NCI-H1105 treated with DMSO at 0.1 percent for 48 hours (cell line): ENCODE measurements around the gene SRRD.
"Not testable (repeated sequence)": the region's sequence is repeated elsewhere in the genome, so short reads cannot be mapped to it uniquely, and the experiment has no call there.

Experiments
- DNase-seq: peaks from one replicate; lab custom pipeline; 2025; lab: John Stamatoyannopoulos, UW

SRRD gene

DNA sequence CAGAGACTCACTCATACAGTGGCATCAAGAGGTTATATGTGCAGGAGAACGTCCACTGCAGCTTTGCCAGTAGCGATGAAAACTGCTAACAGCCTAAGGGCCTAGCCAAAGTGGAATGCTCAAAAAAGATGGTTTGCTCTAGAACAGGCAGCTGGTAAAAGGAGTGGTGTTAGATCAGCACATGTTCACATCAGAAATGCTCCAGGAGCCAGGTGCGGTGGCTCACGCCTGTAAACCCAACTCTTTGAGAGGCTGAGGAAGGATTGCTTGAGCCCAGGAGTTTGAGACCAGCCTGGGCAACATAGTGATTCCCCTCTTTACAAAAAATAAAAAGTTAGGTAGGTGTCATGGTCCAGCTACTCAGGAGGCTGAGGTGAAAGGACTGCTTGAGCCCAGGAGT lies 38.9 kb downstream of the SRRD start:
- no peak for DNase-seq

DNA sequence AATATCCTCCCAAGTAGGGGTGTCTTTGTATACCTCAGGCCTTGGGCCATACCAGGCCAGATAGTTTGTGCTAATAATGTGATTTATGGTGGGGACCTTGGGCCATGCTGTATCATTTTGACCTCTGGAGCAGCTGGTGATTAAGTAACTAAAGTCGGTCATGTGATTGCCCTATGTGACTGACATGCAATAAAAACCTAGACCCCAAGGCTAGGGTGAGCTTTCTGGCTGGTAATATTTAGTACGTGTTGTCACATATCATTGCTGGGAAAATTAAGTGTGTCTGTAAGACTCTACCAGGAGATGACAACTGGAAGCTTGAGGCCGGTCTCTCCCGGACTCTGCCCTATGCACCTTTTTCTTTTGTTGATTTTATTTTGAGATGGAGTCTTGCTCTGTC lies 41.2 kb downstream of the SRRD start:
- DNase-seq: no peak

DNA sequence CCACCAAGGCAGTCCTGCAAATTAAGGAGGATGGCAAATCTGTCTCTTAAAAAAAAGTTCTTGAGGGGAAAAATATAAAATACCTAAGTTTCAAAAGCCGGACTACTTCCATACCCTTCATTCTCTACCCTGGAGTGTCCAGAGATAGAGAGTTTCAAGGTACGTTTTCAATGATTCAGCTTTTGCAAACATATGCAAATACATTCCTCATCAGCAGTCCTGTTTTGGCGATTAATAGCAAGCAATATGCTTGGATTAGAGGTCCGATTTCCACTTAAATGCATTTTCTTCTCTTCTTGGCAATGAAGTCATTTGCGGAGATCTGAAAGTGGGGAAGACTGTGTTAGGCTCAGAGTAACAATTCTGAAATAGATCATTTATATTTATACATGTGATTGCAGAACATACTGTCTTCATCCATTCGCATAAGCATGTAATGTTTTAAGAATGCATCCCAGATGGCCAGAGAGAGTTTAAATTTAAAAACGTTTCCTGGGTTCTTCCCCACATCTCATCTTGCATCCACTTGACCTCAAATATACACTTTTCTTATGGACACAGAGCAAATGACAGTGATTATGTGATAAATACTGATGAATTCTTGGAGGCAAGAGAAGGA lies 42.4 kb downstream of the SRRD start:
- no peak for DNase-seq

DNA sequence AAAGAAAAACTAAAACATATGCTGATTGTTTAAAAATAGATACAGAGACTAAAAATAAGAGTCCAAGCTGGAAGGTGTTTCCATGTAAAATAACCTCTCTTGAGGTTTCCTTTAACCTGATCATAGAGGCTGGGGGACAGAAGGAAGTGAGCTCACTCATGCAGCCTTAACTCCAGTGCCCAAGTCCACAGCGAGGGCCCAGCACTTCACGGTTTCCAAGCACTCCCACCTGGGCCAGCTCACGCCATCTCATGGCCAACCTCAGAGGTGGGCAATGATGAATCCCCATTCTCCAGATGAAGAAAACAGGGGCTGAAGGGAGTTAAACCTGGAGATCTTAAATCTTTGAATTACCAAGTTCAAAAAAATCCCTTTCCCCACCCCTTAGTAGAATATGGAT lies 43.5 kb downstream of the SRRD start:
- DNase-seq: no peak

DNA sequence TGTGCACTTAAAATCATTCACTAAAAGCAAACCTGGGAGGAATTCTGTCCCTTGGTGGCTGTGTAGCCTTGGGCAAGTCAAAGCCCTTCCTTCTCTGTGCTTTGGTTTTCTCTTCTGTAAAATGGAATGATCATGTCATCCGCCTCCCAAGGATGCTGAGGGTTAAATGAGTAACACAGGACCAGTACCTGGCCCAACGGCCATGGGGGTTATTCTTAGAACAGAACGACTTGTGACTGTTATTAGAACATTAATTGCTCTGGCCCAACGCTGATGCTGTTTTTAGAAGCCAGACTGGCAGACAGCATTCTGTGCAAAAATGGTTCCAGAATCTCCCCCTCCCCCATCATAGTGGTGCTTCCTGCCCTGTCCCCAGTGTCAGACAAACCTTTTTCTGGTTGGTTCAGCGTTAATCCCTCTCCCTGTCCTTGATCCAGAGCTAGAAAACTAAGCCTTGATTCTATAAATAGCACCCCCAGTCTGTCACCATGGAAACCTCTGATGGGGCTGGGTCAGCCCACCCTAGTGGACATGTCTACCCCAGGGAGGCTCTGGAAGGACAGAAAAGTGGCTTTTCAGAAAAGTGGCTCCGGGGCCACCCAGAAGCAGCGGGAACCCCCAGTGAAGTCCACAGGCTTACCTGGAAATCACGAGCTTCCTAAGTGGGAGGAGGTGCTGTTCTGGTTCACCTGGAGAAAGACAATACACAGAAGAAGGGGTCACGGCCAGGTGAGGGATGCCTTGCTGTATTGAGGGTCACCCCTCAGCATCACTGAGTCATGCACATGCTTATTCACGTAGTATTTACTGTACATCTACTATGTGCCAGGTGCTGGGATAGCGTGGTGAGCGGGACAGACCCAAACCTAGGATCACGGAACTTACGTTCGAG lies 44.1 kb downstream of the SRRD start:
- DNase-seq: no peak

DNA sequence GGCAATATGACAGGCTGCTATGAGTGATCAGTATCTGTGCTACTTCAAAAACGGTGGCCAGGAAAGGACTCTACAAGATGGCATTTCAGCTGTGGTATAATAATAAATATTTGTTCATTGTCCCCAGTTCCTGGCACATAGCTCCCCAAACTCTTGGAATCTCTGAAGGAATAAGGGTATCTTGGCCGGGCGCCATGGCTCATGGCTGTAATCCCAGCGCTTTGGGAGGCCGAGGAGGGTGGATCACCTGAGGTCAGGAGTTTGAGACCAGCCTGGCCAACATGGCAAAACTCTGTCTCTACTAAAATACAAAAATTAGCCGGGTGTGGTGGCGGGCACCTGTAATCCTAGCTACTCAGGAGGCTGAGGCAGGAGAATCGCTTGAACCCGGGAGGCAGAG lies 44.8 kb downstream of the SRRD start:
- DNase-seq: not testable (repeated sequence)

DNA sequence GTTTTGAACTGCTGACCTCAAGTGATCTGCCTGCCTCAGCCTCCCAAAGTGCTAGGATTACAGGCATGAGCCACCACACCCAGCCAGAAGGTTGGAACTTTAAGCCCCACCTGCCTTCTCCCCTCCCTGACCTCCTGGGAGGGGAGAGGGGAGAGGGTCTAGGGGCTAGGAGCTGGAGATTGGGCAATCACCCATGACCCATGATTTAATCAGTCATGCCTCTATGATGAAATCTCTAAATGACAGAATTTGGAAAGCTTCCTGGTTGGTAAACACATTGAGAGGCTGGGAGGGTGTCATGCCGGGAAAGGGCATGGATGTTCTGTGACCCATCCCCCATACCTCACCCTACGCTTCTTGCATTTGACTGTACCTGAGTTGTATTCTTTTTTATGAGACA lies 45.7 kb downstream of the SRRD start:
- no peak for DNase-seq

DNA sequence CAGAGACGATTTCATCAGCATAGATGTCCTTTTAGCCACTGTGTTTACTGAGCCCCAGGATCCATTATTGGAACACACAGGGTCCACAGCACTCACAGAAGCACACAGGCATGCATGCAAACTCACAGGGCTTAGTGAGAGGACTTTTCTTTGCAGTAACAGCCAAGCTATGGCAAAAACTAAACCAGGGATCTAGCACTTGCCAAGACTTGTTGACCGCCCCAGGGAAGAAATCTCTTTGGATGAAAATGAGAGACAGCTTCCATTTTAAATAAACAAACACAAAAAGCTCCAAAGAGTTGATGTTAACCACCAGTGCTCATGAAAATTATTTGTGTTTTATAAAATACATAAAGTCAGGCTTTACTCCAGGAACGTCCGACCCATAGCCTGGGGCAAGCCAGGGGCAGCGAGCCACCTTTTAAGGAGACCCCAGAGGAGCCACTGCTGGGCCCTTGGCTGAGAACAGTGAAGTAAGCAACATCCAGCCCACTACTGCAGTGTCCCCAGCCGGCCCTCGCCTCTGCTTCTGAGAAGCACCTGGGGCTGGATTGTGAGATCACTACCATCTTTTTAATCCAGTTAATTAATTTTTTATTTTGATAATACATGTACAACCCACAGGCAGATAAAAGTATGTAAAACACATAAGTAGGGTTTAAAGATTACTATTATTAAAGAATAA lies 50.6 kb downstream of the SRRD start:
- DNase-seq: no peak

DNA sequence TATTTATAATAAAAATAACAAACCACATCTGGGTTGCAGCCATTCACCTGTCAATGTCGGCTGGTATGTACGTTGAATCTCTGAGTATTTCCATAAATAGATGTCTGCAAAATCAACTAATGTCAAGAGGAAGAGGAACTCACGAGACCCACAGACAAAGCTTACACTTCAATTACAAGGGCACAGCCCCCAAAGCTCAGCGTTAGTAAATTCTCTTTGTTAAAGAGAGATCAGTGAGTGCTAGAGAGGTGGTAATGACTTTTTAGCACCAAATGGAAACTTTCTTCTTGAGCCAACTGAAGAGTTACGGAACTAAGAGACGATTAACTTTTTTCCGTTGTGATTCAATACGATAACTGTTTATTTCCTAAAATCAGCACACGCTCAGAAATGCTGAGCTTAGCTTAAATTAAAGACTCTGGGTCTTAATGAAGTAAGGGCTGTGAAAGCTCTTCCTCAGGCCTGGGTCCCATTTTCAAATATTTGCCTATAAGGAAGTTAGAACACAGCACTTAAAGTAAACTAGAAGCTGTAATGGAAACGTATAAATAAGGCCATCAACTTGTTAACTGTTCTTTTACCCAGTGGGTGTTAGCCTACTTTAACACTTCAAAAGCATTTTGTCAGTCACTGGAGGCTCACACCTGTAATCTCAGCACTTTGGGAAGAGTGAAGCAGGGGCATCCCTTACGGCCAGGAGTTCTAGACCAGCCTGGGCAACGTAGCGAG lies 51.4 kb downstream of the SRRD start:
- DNase-seq: no peak

DNA sequence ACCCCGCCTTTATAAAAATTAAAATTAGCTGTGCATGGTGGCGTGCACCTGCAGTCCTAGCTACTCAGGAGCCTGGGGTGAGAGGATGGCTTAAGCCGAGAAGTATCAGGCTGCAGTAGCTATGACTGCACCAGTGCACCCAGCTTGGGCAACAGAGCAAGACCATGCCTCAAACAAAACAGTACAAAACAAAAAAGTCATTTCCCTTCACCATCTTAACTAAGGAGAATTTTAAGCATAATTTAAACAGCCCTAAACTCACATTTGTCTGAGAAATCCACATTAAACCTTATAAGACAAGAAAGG lies 51.9 kb downstream of the SRRD start:
- no peak for DNase-seq

DNA sequence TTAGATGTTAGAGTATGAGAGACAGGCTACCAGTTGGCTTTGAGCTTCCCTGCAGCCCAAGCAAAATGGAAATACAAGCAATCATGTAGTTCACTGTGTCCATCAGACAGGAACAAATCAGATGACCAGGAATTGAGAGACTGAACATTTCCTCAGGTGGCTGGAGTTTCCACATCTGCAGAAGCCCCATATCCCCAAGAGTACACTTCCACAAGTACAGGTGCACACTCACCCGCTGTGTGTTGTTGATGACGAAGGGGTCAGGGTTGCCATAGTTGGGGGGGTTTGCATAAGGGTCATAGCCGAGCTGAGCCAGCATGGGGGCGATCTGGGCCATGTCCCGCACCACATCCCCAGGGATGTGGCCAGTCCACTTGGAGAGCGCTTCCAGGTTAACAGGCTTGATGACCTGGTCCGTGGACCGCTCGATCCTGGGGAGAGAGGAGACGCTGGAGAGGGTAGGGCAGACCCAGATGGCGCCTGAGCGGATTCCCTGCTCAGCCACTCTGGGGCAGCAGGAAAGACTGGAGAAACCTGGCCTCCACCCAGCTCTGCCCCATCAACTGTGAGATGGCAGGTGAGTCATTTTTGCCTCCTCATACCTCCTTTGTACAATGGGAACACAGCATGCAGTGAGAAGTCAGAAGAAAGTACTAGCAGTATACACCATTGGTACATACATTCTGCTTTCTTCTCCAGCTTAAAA lies 52.5 kb downstream of the SRRD start:
- no peak for DNase-seq

DNA sequence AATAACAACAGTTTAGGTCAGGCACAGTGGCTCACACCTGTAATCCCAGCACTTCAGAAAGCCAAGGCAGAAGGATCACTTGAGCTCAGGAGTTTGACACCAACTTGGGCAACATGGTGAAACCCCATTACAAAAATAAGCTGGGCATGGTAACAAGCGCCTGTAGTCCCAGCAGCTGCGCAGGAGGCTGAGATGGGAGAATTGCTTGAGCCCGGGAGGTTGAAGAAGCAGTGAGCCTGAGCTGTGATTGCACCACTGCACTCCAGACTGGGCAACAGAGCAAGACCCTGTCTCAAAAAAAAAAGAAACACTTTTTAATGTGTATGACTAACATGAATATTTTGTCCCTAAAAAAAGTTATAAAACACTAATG lies 53.1 kb downstream of the SRRD start:
- DNase-seq: no peak

DNA sequence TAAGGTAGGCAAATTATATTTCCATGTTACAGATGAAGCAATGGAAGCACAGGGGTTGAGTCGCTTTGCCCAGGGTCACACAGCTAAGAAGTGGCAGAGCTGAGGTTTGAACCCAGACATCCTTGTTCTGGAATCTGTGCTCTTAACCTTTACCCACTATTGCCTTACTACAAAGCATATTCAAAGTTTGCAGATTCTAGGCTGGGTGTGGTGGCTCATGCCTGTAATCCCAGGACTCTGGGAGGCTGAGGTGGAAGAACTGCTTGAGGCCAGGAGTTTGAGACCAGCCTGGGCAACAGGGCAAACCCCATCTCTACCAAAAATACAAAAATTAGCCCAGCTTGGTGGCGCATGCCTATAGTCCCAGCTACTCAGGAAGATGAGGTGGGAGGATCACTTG lies 56.4 kb downstream of the SRRD start:
- DNase-seq: no peak

DNA sequence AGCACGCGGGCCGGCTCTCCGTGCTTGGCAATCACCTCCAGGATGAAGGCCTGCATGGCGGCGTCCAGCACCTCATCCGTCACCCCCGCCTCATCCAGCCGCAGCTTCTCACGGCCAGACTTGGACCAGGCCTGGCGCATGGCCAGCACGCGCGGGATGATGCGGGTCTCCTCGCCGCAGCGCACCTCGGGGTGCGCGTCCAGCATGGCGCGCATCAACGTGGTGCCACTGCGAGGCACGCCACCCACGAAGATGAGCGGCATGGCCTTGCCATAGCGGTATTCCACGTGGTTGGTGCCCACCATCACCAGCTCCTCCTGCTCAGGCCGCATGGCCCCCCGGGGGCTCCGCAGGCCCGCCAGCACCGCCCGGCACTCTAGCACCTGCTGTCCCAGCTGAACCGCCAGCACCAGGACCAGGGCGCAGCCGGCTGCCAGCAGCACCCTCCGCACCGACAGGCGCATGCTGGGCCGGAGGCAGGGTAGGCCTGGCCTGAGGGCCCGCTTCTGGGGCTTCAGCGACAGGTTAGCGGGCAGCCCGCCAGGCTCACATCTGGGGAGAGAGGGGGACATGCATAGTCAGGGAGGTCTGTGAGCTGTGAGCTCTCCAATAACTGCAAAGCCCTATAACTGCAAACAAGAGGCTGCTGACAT lies 57.6 kb downstream of the SRRD start:
- no peak for DNase-seq

DNA sequence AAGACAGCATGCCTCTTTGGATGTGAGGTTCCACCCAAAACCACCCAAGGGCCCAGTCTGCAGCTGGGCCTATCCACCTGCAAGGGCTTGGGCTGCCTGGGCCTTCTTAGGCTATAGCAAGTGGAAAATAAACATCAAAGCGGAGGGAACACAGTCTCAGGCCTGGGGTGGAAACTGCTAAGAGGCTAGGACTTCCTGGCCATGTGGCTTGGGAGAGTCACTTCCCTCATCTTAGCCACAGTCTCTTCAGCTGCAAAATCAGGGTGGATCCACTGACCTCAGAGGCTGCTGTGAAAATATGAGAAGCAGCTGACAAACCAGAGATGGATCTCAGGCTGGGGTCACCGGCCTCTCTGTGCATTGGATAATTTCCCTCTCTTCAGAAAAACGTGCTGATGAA lies 59.2 kb downstream of the SRRD start:
- DNase-seq: no peak
